ENCODE measurements around the gene LRRC3B.
"Not testable (repeated sequence)": the region's sequence is repeated elsewhere in the genome, so short reads cannot be mapped to it uniquely, and the experiment has no call there.

The LRRC3B gene, protein sequence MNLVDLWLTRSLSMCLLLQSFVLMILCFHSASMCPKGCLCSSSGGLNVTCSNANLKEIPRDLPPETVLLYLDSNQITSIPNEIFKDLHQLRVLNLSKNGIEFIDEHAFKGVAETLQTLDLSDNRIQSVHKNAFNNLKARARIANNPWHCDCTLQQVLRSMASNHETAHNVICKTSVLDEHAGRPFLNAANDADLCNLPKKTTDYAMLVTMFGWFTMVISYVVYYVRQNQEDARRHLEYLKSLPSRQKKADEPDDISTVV

DNA sequence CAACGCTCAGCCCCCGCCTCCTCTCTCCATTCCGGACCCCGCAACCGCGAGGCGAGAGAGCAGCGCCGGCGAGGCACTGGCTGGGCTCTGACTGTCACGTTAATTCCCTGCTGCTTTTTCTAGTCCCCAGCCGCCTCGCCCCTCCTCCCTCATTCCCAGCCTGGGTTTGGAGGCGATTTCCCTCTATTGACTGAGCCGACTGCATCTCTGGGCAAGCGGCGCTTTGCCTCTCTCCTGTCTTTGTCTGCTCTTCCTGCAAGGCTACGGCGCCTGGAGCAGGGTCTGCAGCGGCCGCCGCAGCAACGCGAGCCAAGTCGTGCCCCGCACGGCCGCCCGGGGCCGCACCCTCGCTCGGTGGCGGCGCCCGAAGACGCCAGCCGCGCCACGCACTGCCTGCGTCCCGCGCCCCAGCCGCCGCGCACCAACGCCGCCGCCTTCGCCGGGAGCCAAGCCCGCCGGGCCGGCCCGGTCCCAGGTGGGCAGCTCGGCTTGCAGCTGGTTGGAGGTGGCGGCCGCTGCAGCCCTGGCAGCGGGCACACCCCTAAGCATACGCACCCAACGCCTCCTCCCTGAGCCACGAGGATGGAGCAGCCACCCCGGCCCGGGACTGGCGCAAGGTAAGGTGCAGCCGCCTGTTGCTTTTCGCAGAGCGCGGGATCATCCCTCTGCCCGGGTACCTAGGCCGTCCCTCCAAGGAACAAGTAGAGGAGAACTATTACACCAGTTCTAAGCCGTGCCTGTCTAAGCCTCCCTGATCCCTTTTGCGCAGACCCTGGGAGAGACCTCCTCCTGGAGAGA, at the start of gene LRRC3B:
TSS of gene LRRC3B (plus strand) at position 152 of the 798 bp plus-strand sequence. CDS start 86,901 bp downstream, outside the sequence.
- DNase-seq, result no peak

DNA sequence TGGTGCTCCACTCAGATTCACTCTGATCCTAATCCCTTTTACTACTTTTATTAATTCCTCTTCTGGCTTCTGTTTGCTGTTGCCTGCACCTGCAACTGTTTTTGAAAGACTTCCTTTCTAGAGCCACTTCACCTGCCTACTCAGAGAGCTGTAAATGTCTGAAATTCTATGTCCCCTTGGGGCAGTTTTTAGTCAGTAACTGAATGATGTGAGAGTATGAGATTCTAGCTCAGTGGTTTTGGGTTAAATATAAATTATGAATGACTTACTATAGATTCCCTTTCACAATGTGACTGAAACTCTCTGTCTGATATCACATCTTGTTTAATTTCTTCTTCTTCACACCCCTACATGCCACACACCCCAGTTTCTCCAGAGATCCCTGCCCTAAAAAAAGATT, 47.8 kb upstream of the LRRC3B start:
- no peak for DNase-seq

DNA sequence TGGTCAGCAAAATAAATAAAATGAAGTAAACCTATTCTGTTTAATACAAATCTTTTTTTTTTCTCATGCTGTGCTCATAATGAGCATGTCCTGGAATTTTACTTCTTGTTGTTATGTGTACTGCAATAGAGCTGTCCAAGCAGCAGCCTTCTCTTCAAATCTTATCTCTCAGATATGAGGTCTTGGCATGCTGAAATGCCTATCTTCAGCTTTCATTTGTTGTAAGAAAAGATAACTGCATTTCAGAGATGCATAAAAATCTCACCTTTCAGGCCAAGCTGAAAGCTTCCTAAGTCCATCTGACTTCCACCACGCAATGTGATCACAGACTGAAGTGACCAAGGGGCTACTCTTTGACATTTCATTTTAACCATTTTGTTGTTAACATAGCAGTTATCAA, 43.5 kb upstream of the LRRC3B start:
- DNase-seq, result no peak

DNA sequence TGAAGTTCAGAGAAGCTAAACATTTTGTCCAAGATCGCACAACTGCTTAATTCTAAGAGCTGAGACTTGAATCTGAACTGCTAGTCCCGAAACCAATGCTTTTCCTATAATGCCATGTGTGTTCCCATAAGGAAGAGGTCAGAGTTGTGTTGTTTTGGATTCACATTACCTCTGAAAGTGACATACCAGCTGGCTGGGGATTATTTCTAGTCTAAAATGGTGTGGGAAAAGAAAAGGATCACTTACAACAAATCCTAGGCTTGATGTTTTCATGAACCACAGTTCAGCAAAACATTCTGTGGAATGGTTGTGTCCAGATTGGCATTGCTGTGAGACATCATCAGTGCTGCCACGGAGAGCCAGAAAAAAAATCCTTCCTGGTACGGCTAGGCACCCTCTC, 35.0 kb upstream of the LRRC3B start:
- no peak for DNase-seq

DNA sequence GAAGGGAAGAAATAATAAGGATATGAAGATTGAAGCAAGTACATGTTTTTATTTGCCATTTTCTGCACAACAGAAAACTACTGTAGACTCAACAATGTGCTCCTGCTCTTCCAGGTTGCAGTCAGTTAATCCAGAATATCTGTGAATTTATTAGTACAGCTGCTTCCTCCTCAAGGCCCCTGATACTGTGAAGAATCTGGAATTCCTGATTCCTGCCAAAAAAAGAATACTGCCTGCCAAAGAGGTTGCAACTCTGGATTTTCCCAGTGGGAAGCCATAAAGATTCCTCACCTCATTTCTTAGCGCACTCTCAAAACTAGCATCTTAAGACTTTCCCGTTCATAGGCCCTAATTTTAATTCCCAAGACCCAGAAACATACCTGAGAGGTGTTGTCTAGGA, 33.6 kb upstream of the LRRC3B start:
- no peak for DNase-seq

DNA sequence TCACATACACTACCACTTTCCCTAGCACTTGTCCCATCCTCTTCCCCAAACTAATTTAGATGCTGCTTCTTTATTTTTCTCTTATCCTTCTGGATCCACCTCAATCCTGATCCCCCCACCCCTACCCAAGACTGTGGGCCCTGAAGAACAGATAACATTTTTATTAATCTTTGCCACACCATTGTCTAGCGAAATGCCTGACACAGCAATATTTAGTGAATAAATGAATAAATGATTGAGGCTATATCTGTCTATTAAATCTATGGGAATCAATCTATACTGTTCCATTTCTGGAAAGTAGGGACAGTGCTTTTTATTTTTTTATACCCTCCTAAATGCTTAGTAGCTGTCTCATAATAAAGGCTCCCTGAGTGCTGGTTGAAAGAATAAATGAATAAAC, 32.9 kb upstream of the LRRC3B start:
- DNase-seq, result no peak

DNA sequence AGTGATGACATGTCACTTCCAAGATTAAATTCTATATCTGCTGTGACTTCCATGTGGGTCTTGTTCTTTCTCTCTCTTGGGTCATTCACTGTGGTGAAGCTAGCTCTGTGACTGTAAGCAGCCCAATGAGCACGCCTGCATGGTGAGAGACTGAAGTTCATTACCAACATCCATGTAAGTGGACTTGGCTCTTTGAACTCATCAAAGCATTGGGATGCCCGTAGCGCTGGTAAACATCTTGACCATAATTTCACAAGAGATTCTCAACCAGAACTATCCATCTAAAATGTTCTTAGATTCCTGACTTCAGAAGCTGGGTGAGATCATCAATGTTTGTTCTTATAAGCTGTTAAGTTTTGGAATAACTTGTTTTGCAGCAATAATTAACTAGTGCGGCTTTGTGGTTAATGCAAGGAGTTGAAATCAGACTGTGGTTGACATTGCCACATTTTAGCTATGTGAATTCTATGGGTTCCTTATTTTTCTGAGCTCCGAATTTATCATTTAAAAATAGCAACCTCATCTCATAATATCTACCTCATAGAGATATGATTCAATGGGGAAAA, 31.6 kb upstream of the LRRC3B start:
- no peak for DNase-seq

DNA sequence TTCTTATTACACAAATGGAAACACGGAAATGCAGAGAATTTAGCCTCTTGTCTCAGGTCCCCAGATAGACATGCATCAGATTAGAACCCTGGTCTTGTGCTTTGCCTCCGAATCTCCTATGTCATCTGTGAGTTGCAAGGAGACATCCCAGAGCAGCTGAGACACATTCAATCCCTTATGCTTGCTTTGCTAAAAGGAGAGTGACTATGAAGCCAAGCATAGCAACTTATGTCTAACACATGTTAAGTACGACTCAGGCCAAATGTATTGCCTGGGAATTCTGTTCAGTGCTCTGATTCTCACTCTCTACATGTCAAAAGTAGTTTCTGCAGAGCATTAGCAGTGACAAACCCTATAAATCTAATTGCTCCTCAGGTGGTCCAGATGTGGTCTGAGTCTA, 30.6 kb upstream of the LRRC3B start:
- no peak for DNase-seq

DNA sequence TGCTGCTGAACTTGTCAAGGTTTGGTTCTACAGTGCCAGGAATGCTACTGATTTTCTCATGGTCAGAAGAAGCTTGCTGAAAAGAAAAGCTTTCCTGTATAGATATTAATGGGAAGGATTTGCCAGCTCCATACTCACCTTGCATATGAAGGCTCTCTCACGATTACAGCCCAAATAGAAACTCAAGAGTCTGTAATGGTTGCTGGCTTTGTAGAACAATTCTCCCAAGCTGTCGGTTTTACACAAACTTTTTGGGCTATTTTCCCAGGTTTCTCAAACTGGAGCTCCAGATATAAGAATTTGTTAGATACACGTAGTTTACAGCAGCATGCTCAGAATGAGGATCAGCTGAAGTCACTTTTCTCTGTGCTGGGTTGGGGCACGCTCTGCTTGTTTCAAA, 30.1 kb upstream of the LRRC3B start:
- no peak for DNase-seq

DNA sequence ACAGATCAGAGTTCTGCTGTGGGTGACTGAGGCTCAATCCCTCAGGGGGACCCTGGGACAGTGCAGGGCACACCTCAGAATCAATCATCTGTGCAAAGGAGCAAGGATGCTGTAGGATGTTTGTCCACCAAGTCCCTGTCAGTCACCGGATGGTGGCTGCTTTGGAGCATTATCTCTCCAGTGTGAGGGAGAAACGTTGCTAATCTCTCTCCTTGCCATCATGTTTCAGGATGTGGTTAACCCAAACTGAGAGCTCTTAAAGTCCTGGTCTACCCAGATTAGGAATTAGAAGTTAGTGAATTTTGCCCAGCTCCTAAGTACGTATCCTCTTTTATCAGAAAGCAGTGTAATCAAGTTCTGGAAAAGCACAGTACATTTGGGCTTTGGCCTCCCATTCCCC, 26.2 kb upstream of the LRRC3B start:
- no peak for DNase-seq

DNA sequence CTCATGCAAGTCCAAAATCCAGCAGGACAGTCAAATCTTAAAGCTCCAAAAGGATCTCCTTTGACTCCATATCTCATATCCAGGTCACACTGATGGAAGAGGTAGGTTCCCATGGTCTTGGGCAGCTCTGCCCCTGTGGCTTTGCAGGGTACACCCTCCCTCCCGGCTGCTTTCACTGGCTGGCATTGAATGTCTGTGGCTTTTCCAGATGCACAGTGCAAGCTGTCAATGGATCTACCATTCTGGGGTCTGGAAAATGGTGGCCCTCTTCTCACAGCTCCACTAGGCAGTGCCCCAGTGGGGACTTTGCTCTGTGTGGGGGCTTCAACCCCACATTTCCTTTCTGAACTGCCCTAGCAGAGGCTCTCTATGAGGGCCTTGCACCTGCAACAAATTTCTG, 19.3 kb upstream of the LRRC3B start:
- not testable (repeated sequence) for DNase-seq

DNA sequence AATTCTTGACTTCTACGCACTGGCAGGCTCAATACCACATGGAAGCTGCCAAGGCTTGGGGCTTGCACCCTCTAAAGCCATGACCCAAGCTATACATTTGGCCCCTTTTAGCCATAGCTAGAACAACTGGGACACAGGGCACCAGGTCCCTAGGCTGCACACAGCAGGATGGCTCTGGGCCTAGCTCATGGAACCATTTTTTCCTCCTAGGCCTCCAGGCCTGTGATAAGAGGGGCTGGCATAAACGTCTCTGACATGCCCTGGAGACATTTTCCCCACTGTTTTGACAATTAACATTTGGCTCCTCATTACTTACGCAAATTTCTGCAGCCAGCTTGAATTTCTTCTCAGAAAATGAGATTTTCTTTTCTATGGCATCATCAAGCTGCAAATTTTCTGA, 18.8 kb upstream of the LRRC3B start:
- DNase-seq, result not testable (repeated sequence)

DNA sequence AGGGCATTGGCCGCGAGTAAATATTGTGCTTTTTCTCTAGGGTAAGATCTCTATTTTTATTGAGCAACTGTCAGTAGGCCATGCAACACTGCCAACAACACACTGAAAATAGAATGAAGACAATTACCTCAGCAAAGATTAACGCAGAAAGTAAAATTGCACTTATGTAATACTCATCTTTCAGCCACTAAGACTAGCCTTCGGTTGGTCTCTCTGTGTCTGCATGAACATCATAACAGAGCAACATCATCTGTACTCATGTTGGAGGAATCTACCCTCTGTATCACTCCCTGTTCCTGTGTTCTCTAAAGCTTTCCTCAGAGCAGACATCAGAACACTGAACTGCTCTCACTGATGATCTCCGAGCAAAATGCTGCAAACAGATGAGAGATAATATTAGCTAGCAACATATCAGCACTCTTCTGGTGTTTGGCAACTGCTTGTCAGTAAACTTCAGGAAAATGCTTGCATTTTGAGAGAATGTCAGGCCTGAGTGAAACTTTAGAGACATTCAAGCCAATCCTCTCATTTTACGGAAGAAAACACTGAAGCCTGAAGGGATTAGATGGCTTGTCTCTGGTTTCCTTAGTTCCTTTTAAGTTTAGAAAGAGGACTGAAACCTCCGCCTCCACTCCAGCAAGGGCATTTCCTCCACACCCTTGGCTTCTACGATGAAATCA, 8.4 kb upstream of the LRRC3B start:
- no peak for DNase-seq

DNA sequence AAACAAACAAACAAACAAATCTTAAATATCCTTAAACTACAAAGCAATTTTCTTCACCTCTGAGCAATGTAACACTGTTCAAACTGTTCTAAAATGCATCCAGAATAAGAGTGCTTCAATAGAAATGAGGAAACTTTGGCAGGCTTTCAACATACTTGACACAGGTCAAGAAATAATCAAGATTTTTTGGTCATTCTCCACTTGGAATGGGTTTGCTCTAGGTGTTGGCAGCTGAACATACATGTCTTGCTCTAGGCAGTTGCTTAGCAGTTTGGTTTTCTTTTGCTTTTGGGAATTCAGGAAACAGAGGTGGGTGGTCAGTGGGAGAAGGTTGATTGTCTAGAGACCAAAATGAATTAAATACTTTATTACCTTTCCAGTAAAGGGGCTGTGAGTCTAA, 1.4 kb upstream of the LRRC3B start:
- DNase-seq, result no peak

DNA sequence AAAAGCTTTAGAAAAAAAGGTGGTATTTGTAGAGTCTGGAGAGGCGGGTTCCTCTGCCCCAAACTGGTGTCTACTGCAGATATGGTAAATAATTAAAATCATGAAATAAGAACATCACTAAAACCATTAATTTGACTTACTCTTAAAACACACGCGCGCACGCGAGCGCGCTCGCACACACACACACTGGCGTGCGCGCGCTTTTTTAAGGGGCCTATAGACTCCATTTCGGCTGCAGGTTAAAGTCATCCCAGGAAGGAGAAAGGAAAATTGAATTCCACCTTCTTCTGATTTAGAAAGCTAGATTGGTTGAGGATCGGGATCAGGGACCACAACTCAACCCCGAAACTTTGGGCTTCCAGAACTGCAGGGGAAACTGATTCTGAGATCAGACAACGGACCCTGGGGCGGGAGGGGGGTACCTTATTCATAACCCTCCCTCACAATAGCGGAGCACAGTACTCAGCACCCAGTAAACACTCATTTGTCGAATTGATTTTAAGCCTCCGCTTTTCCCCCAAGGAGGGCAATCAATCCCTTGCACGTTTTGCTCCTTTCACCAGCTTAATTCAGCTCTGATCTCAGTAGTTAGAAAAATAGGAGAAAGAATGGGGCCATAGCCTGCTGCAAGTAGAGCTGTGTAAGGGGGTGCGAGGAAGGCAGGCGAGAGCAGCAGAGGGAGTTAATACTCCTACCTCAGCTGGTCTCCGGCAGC, 509 bp upstream of the LRRC3B start:
- no peak for DNase-seq

DNA sequence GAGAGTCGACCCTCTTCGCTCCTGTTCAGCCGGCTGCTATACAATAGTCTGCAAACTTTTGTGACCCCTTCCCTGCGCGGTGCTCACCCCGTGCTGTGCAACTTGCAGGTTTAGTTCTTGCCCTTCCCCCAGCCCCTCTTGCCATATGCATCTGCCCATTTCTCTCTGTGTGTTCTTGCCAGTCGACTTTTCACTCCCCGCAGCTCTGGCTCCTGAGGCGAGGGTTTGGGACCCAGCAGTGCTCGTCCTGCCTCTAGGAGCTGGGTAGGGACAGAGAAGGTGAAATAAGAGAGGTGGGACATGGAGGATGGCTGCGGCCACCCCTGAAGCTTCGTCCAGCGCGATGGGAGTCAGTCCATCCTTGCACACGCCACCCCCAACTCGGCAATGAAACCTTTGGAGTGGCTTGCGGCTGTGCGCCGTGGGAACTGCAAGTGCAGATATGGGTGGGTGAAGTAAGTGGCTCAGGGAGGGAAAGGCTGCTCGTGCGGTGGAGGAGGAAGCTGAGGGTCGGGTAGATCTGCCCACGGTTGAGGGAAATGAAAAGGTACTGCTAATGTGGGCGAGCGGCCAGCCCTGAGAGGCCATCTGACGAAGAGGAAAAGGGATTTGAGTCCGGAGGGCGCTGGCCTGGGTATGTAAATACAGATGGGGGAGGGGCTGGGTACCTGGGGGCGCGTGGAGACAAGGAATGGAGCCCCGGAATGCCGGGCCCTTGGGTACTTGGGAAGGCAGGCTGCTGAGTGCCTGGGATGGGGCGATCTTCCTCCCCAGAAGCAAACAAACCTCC, 1.0 kb downstream of the LRRC3B start:
- no peak for DNase-seq

DNA sequence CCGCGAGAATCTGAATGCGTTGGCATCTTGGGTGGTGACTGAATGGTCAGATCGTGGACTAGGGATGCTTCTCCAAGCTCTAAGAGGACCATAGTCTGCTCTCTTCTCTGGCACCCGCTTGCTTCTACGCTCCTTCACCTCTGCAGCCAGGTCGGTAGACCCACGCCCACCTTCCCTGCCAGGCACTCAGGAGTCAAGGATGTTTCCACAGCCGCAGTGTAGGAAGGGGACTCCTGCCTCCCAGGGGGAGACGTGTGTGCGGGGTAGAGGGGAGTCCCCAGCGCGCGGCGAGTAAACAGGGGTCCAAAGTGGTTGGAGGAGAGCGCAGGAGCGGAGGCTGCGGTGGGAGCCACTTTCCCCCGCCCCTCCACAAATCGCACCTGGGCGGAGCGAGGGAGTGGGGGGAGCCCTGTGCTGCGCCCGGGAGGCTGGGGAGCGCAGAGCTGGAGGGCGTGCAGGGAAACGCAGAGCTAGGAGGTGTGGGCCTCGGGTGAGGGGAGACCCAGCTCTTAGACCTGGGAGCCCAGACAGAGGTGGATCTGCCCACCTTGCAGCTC, 1.7 kb downstream of the LRRC3B start:
- no peak for DNase-seq

DNA sequence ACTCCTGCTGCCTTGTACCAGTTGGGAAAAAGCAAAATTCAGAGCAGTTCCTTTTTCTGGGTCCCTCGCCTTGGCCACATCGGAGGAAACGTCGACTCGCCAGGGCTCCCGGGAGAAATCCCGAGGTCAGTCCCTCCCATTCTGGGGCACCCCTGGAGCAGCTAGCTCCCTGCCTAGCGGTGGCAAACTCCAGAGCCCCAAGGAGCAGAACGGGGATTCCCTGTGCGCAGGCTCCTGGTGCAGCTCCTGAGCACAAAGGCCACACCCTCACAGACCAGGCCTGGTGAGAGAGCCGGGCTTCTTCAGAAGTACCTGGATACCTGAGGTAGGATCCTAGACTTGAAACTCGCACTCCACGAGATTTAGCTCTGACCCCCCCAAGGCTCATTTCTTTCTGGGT, 2.6 kb downstream of the LRRC3B start:
- no peak for DNase-seq

DNA sequence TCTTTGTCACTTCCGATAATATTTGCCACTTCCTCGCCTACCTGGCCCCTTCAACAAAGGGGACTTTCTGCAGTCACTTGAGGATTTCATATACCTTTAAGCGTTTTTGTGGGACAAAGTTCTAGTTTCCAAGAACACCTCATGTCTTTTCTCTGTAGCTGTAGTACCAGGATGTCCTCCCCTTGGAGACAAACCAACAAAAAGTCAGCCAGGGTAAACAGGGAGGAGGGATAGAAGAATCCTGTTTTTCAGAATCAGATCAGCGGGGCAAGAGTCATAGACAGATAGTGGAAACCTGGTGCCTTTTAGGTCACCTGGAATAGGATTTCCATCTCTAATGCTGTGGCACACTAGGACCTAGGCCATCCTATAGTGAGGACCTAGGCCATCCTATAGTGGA, 4.5 kb downstream of the LRRC3B start:
- DNase-seq, result no peak

DNA sequence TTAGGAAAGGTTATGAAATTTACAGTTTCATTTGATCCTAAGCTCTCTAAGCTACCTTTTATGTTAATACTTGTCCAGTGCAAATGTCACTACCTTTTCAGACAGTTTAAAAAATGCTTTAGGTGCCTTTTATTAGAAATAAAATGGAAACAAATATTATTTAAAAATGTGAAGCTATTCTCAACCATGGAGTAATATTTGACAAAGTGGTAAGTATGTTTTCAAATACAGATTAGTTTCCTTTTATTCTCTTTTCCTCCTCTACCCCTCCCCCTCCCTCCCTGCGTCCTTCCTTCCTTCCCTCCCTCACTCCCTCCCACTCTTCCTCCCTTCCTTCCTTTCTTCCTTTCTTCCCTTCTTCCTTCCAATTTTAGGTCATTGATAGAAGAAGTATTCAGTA, 6.3 kb downstream of the LRRC3B start:
- DNase-seq, result no peak

DNA sequence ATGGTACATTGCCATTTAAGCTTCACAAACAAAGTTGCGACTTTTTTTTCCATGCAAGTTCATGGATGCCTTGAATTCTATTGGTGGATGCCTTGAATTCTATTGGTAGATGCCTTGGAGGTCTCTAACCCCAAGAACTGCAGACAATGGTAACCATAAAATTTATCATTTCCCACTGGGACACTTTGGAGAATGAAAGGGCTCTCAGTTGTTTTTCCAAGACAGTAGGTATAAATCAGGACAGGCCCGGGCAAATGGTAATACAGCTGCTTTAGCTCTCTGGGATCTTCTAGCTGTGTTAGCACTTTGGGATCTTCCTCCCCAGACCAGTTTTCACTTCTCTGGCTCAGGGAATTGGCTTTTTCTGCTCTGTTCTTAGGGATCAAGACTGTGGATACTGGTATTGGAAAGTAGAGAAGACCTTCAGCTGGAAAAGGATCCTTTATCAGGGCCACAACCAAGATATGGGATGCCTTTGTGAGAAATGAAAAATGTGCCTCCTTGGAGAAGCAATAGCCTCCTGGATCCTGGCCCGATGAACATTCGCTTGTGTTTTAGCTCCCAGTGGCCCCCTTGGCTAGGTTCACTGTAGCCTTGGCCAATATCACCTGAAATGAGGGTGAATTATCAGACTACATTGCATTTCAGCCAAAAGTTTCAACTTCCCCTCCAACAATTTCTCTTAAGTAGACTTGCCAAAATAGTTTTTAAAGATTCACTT, 8.3 kb downstream of the LRRC3B start:
- no peak for DNase-seq
